GM18508 (cell line): ENCODE results near the gene JAGN1.

Source experiments
- ATAC-seq: cut with Tn5 transposase; IDR thresholded peaks from one replicate; pipeline ENCODE4 v1.9.1; 2021; ENCODE audit warnings: moderate number of reproducible peaks; ENCODE audit not compliant: insufficient read depth, unreplicated experiment

Gene JAGN1

DNA sequence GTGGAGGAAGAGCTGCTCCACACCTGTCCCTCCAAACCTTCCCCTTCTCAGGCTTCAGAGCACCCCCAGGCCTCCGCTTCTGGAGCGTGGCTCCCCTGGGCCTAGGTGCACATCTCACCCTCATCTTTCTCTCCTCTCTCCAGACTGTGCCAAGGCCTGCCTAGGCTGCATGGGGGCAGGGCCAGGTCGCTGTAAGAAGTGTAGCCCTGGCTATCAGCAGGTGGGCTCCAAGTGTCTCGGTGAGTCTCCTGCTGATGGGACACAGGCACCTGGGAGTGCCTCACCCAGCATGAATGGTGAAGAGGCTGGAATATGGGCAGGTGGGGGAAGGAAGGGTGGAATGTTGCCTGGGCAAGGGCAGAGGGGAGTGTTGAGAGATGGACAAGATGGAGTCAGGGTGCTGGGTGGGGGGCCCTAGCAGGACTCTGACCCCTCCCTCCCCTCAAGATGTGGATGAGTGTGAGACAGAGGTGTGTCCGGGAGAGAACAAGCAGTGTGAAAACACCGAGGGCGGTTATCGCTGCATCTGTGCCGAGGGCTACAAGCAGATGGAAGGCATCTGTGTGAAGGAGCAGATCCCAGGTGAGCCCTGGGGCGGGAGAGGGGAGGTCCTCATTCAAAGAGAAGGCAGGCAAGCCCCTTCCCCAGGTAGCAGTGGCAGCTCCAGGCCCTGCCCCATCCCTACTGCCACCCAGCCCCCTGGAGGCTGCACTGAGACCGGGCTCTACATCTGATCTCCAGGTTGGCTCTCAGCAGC lies 52.7 kb downstream of the JAGN1 start:
- ATAC-seq, result no peak
